Measurements from ENCODE around the gene OTOGL. TPM values are rescaled to one million over a fixed set of nuclear protein-coding genes. Genes with fewer than 3 reads are reported as not detected.

The OTOGL gene
- total RNA-seq, 4 donors from 2014 or later: 0.13 to 1.7 (median 0.23) TPM

DNA sequence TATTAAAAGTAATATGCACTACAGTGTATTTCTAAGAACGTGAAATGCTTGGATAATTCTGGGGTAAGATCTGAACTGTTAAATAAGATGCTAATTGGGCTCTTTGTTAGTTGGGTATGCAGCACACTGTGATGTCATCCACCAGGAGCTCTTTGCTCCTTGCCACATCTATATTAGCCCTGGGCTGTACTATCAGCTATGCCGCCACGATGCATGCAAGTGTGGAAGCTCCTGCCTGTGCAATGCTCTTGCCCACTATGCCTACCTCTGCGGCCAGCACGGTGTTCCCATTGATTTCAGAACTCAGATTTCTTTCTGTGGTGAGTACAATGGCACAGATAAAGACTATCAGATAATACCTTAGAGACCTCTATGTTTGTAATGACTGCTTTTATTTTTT, 165.6 kb downstream of the OTOGL start:
- H3K36me3 ChIP-seq: no peaks in the 10 kb centered on the region
- no peak for TF ChIP-seq POLR2A (IDR thresholded peaks at IDR 0.05)
- TF ChIP-seq, protein P1, sequence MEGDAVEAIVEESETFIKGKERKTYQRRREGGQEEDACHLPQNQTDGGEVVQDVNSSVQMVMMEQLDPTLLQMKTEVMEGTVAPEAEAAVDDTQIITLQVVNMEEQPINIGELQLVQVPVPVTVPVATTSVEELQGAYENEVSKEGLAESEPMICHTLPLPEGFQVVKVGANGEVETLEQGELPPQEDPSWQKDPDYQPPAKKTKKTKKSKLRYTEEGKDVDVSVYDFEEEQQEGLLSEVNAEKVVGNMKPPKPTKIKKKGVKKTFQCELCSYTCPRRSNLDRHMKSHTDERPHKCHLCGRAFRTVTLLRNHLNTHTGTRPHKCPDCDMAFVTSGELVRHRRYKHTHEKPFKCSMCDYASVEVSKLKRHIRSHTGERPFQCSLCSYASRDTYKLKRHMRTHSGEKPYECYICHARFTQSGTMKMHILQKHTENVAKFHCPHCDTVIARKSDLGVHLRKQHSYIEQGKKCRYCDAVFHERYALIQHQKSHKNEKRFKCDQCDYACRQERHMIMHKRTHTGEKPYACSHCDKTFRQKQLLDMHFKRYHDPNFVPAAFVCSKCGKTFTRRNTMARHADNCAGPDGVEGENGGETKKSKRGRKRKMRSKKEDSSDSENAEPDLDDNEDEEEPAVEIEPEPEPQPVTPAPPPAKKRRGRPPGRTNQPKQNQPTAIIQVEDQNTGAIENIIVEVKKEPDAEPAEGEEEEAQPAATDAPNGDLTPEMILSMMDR (IDR thresholded peaks at IDR 0.05): no peak
- no peak overlapping the region for H3K27ac ChIP-seq
- H3K4me3 ChIP-seq: no peak overlapping the region
- no peaks in the 10 kb centered on the region for H3K27me3 ChIP-seq
- DNase-seq: no peak
- no peaks in the 10 kb centered on the region for H3K4me1 ChIP-seq
- H3K9me3 ChIP-seq: no peaks in the 10 kb centered on the region

- no peak for DNase-seq
- Histone ChIP-seq H3K36me3 (no peaks in the 10 kb centered on the region), H3K4me1 (no peaks in the 10 kb centered on the region), H3K27ac (no peak overlapping the region), H3K9me3 (no peaks in the 10 kb centered on the region), H3K4me3 (no peak overlapping the region), H3K27me3 (no peaks in the 10 kb centered on the region)
- no peak for TF ChIP-seq POLR2A (IDR thresholded peaks at IDR 0.05)
Measured at GRCh38 chr12:80268924-80269749, 169.8 kb downstream of the OTOGL start.

- Histone ChIP-seq H3K27ac (no peak overlapping the region), H3K27me3 (no peaks in the 10 kb centered on the region), H3K36me3 (no peaks in the 10 kb centered on the region), H3K4me1 (no peaks in the 10 kb centered on the region), H3K9me3 (no peaks in the 10 kb centered on the region), H3K4me3 (no peak overlapping the region)
- peak in 1 of 3 donors; percentile 43 for DNase-seq
- TF ChIP-seq POLR2A (IDR thresholded peaks at IDR 0.05): no peak
- TF ChIP-seq, protein P1 (IDR thresholded peaks at IDR 0.05): peak; percentile 8 to 60 (median 56)
Measured at GRCh38 chr12:80269803-80270552, 170.6 kb downstream of the OTOGL start.

DNA sequence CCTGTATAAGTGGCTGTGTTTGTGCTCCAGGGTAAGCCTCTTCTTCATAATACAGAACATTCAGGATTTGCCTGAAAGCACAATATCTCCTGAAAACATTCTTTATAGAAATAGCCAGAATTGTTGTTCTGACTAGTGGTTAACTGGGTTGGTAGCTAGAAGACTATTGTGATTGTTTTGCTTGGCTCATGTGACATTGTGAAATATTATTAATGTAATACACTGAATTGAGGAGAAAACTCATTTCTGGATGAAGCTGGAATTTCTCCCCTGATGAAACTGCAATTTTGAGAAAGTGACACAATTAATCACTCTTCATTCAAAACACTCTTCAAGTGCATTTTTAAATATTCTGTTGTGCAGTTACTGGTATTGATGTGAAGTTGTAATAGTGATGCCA, 172.4 kb downstream of the OTOGL start:
- Histone ChIP-seq H3K27me3 (no peaks in the 10 kb centered on the region), H3K36me3 (no peaks in the 10 kb centered on the region), H3K9me3 (no peaks in the 10 kb centered on the region), H3K4me3 (no peak overlapping the region), H3K27ac (no peak overlapping the region), H3K4me1 (no peaks in the 10 kb centered on the region)
- DNase-seq: no peak
- TF ChIP-seq, protein P1 (IDR thresholded peaks at IDR 0.05): no peak
- no peak for TF ChIP-seq POLR2A (IDR thresholded peaks at IDR 0.05)

GRCh38 chr12:80272387-80272915, 173.1 kb downstream of the OTOGL start:
- no peaks in the 10 kb centered on the region for H3K4me1 ChIP-seq
- H3K9me3 ChIP-seq: no peaks in the 10 kb centered on the region
- no peak overlapping the region for H3K27ac ChIP-seq
- no peak overlapping the region for H3K4me3 ChIP-seq
- TF ChIP-seq POLR2A (IDR thresholded peaks at IDR 0.05): no peak
- TF ChIP-seq, protein P1 (IDR thresholded peaks at IDR 0.05): no peak
- H3K36me3 ChIP-seq: no peaks in the 10 kb centered on the region
- no peak for DNase-seq
- no peaks in the 10 kb centered on the region for H3K27me3 ChIP-seq

GRCh38 chr12:80273144-80273543, 173.8 kb downstream of the OTOGL start:
- Histone ChIP-seq H3K9me3 (no peaks in the 10 kb centered on the region), H3K4me1 (no peaks in the 10 kb centered on the region), H3K4me3 (no peak overlapping the region), H3K27me3 (no peaks in the 10 kb centered on the region), H3K27ac (no peak overlapping the region), H3K36me3 (no peaks in the 10 kb centered on the region)
- TF ChIP-seq, protein P1 (IDR thresholded peaks at IDR 0.05): no peak
- no peak for TF ChIP-seq POLR2A (IDR thresholded peaks at IDR 0.05)
- DNase-seq: no peak
